ENCODE data around the gene PRRT2. TPM values are rescaled to one million over a fixed set of nuclear protein-coding genes. Genes with fewer than 3 reads are reported as not detected.
A peak's percentile ranks its signal among the peaks of the same experiment; 100 is the strongest.

The PRRT2 gene
- total RNA-seq, 4 donors from 2014 or later: 20.2 to 54.5 (median 28.0) TPM

DNA sequence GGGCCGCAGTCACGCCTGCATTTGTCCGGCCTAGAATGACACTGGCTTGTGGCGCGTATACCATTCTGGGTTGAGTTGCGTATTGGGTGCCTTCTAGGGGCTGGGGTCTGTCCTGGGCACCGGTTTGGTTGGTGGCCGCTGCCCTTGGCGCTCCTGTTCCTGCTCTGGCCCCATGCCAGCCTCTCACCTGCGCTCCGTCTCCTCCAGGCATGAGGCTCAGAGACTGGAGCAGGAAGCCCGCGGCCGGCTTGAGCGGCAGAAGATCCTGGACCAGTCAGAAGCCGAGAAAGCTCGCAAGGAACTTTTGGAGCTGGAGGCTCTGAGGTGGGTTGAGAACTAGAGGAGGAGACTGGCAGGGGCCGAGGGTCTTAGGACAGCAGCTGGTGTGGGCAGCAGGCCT, 33.7 kb downstream of the PRRT2 start:
- Histone ChIP-seq H3K4me3 (no peak overlapping the region), H3K9me3 (no peaks in the 10 kb centered on the region), H3K4me1 (no peaks in the 10 kb centered on the region), H3K27ac (peak overlapping the region; percentile 55 to 65), H3K27me3 (no peaks in the 10 kb centered on the region), H3K36me3 (no peaks in the 10 kb centered on the region)
- no peak for TF ChIP-seq POLR2A (IDR thresholded peaks at IDR 0.05)
- TF ChIP-seq, protein P1, sequence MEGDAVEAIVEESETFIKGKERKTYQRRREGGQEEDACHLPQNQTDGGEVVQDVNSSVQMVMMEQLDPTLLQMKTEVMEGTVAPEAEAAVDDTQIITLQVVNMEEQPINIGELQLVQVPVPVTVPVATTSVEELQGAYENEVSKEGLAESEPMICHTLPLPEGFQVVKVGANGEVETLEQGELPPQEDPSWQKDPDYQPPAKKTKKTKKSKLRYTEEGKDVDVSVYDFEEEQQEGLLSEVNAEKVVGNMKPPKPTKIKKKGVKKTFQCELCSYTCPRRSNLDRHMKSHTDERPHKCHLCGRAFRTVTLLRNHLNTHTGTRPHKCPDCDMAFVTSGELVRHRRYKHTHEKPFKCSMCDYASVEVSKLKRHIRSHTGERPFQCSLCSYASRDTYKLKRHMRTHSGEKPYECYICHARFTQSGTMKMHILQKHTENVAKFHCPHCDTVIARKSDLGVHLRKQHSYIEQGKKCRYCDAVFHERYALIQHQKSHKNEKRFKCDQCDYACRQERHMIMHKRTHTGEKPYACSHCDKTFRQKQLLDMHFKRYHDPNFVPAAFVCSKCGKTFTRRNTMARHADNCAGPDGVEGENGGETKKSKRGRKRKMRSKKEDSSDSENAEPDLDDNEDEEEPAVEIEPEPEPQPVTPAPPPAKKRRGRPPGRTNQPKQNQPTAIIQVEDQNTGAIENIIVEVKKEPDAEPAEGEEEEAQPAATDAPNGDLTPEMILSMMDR (IDR thresholded peaks at IDR 0.05): no peak
- intact Hi-C loops (cut with DNase I; ENCODE audit: low total_unique reads): no loop called here
- no peak for DNase-seq

DNA sequence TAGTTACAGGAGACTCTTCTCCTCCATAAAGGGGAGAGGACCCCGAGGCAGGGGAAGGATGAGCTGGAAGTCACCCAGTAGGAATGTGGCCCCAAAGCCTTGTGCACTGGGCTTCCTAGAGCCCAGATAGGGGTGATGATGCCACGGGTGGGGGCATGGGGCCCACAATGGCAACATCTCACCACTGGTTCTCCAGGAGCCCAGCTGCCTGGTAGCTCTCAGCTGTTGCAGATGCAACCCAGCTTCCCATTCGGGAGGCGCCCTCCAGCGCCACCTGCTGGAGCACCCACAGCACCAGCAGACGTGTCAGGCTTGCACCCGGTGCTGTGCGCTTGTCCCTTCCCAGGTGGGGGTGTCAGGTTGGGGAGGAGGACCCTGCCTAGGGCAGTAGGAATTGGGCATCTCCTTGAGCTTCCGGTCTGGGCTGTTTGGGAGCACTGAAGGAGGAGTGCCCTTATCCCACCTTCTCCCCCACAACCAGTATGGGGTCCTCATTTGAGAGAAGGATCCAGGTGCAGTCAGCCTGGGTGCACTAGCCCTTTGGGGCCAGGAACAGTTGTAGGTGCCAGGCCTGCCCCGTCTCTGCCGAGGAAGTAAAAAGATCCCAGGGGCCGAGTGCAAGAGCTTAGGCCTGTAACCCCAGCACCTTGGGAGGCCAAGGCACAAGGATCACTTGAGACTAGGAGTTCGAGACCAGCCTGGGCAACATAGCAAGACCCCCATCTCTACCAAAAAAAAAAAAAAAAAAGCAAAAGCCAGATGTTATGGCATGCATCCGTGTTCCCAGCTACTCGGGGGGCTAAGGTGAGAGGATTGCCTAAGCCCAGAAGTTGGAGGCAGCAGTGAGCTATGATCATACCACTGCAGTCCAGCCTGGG, 36.7 kb downstream of the PRRT2 start:
- Histone ChIP-seq H3K4me3 (no peak overlapping the region), H3K36me3 (no peaks in the 10 kb centered on the region), H3K9me3 (no peaks in the 10 kb centered on the region), H3K27ac (peak overlapping the region; percentile 27 to 60), H3K4me1 (no peaks in the 10 kb centered on the region), H3K27me3 (no peaks in the 10 kb centered on the region)
- intact Hi-C loops (cut with DNase I; ENCODE audit: low total_unique reads): no loop called here
- peak; percentile 70 to 72 for DNase-seq
- TF ChIP-seq POLR2A (IDR thresholded peaks at IDR 0.05): no peak
- TF ChIP-seq, protein P1 (IDR thresholded peaks at IDR 0.05): peak; percentile 72 to 83 (median 80)

DNA sequence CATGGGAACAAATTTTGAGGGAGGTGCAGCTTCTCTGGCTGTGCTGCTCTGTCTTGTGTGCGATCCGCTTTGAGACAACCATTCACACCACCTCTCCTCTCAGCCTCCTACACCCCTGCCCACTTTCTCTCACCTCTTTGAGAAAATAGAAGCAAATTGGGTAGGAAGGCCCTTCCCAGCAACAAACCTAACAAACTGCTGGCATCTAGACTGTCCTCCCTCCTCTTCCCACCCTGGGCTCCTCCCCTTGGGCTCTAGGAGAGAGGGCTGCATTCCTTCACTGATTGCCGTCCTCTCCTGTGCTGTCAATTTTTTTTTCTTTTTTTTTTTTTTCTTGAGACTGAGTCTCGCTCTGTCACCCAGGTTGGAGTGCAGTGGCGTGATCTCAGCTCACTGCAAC, 37.5 kb downstream of the PRRT2 start:
- no peak overlapping the region for H3K4me3 ChIP-seq
- H3K27ac ChIP-seq: peak overlapping the region; percentile 27 to 60
- H3K36me3 ChIP-seq: no peaks in the 10 kb centered on the region
- DNase-seq: no peak
- intact Hi-C loops (cut with DNase I; ENCODE audit: low total_unique reads): no loop called here
- H3K4me1 ChIP-seq: no peaks in the 10 kb centered on the region
- H3K9me3 ChIP-seq: no peaks in the 10 kb centered on the region
- TF ChIP-seq, protein P1 (IDR thresholded peaks at IDR 0.05): no peak
- no peak for TF ChIP-seq POLR2A (IDR thresholded peaks at IDR 0.05)
- no peaks in the 10 kb centered on the region for H3K27me3 ChIP-seq

DNA sequence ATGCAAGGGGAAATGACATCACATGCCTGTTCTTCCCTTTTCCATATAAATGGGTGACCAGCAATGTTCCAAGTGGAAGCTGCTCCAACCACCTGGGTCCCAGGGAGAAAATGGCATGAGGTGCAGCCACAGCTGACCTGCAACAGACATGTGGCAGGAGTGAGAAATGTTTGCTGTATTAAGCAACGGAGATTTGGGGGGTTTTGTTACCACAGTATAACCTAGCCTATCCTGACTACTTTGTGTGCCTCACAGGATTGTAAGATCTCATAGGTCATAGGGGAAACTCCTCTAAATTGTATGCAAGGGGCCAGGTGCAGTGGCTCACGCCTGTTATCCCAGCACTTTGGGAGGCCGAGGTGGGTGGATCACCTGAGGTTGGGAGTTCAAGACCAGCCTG, 39.0 kb downstream of the PRRT2 start:
- no peaks in the 10 kb centered on the region for H3K27me3 ChIP-seq
- H3K27ac ChIP-seq: no peak overlapping the region
- no peak overlapping the region for H3K4me3 ChIP-seq
- TF ChIP-seq, protein P1 (IDR thresholded peaks at IDR 0.05): no peak
- no peak for TF ChIP-seq POLR2A (IDR thresholded peaks at IDR 0.05)
- no peaks in the 10 kb centered on the region for H3K4me1 ChIP-seq
- intact Hi-C loops (cut with DNase I; ENCODE audit: low total_unique reads): no loop called here
- no peaks in the 10 kb centered on the region for H3K36me3 ChIP-seq
- DNase-seq: no peak
- no peaks in the 10 kb centered on the region for H3K9me3 ChIP-seq

DNA sequence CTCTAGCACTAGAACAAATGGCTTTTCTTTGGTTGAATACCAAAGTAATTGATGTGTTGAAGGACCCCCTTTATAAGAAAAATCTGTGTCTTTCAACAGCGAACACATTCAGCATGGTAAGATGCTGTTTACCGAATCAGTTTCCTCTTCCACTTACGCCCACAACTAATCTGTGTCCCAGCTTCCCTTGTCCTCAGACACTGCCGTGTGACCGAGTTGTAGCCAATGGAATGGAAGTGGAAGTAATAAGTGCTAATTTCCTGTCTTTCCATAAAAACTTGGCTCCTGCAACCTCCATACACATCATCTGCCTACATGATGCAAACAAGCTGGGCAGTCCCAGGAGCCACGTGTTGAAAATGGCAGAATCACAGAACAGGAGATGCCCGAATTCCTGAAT, 40.7 kb downstream of the PRRT2 start:
- no peak for DNase-seq
- no peaks in the 10 kb centered on the region for H3K4me1 ChIP-seq
- intact Hi-C loops (cut with DNase I; ENCODE audit: low total_unique reads): no loop called here
- H3K4me3 ChIP-seq: no peak overlapping the region
- no peaks in the 10 kb centered on the region for H3K27me3 ChIP-seq
- TF ChIP-seq, protein P1 (IDR thresholded peaks at IDR 0.05): no peak
- TF ChIP-seq POLR2A (IDR thresholded peaks at IDR 0.05): no peak
- no peaks in the 10 kb centered on the region for H3K36me3 ChIP-seq
- H3K27ac ChIP-seq: peak overlapping the region in 1 of 2 donors; percentile 17
- H3K9me3 ChIP-seq: no peaks in the 10 kb centered on the region
